K562 (cell line): Measurements from ENCODE around the gene RPS10. TPM values are rescaled to one million over a fixed set of nuclear protein-coding genes. Genes with fewer than 3 reads are reported as not detected.

Source experiments
- DNMT1 ChIP-seq: fragments of 450-650 bp; IDR thresholded peaks from 2 replicates; pipeline ENCODE4 v1.6.1; 2016; ENCODE audit warnings: antibody characterized with exemption, mild to moderate bottlenecking
- EWSR1 ChIP-seq: fragments of 450-650 bp; IDR thresholded peaks from 2 replicates; pipeline ENCODE4 v1.6.1; 2018; ENCODE audit warnings: borderline replicate concordance, mild to moderate bottlenecking, low read depth, moderate library complexity; ENCODE audit not compliant: partially characterized antibody
- FIP1L1 ChIP-seq: fragments of 200-400 bp; formaldehyde crosslinking; IDR thresholded peaks from 2 replicates; pipeline ENCODE4 v1.6.1; 2018; ENCODE audit warnings: mild to moderate bottlenecking, low read depth, low read length; ENCODE audit not compliant: poor library complexity, severe bottlenecking
- HSF4 ChIP-seq: fragments of 250-450 bp; sonication (Bioruptor Pico); IDR thresholded peaks from 2 replicates; pipeline ENCODE4 v2.1.2; 2022; ENCODE audit warnings: mild to moderate bottlenecking, moderate library complexity, borderline replicate concordance
- MCM7 ChIP-seq, 2 experiments: fragments of 450-650 bp; IDR thresholded peaks; 2 replicates each; pipeline ENCODE4 v1.6.1; 2016 to 2018
- MTF1 ChIP-seq: fragments of 250-450 bp; sonication (Bioruptor Pico); IDR thresholded peaks from 2 replicates; pipeline ENCODE4 v1.9.0; 2021; ENCODE audit warnings: moderate library complexity, mild to moderate bottlenecking, inconsistent platforms, borderline replicate concordance
- NBN ChIP-seq: fragments of 450-650 bp; IDR thresholded peaks from 2 replicates; pipeline ENCODE4 v1.6.1; 2016; ENCODE audit warnings: low read depth, mild to moderate bottlenecking
- POU5F1 ChIP-seq: fragments of 150-350 bp; IDR thresholded peaks from 2 replicates; pipeline ENCODE4 v1.6.1; 2014; ENCODE audit warnings: borderline replicate concordance, low read length, low read depth, mild to moderate bottlenecking; ENCODE audit not compliant: partially characterized antibody
- SP2 ChIP-seq: IDR thresholded peaks from 2 replicates; pipeline ENCODE4 v1.6.1; 2011; ENCODE audit warnings: mild to moderate bottlenecking, low read depth, low read length, moderate library complexity; ENCODE audit not compliant: poor library complexity, severe bottlenecking; ENCODE audit errors: extremely low read depth
- THRAP3 ChIP-seq: fragments of 450-650 bp; IDR thresholded peaks from 2 replicates; pipeline ENCODE4 v1.6.1; 2016; ENCODE audit warnings: mild to moderate bottlenecking, inconsistent platforms, borderline replicate concordance
- WHSC1 ChIP-seq: IDR thresholded peaks from one replicate; pipeline ENCODE4 v1.6.1; 2012; ENCODE audit warnings: low read length, control low read depth, inconsistent platforms
- polyA plus RNA-seq, 8 experiments: library from polyadenylated mRNA; depleted of rRNA in 4 of 8; stranded (reverse) in 5 of 8; unstranded in 3 of 8; fragments of >200 nt; fragmentation: Nextera tagmentation in 2 of 8; fragmentation: Illumina TruSeq in 1 of 8; extraction: Ambion mirVana in 2 of 8; extraction: Trizol in 1 of 8; gene quantifications; 2 replicates each; pipeline versions ENCODE4 v1.2.1 to v1.2.3, GENCODE V29; 2011 to 2014; ENCODE audit warnings: inconsistent platforms in 1 of 8, missing spikeins in 1 of 8
- total RNA-seq, 7 experiments: library from RNA; depleted of rRNA in 6 of 7; stranded (reverse); fragments of >200 nt in 6 of 7; fragmentation: Illumina TruSeq in 2 of 7; extraction: Trizol in 2 of 7; gene quantifications; 2 replicates each; pipeline versions ENCODE4 v1.2.1 to v1.2.3, GENCODE V29; 2011 to 2021; ENCODE audit warnings: low replicate concordance in 1 of 7
- TF ChIP-seq, protein P1 (sequence below): fragments of 450-650 bp; IDR thresholded peaks from 2 replicates; pipeline ENCODE4 v1.6.1; 2016; ENCODE audit warnings: low read depth
- TF ChIP-seq, protein P2 (sequence below): fragments of 450-650 bp; IDR thresholded peaks from 2 replicates; pipeline ENCODE4 v1.6.1; 2014; ENCODE audit warnings: low read depth, mild to moderate bottlenecking, moderate library complexity, borderline replicate concordance
- TF ChIP-seq, protein P3 (sequence below): fragments of 450-650 bp; formaldehyde crosslinking; IDR thresholded peaks from 2 replicates; pipeline ENCODE4 v1.4.0; 2020; ENCODE audit warnings: mild to moderate bottlenecking, moderate library complexity
- TF ChIP-seq, protein P4 (sequence below): IDR thresholded peaks from 2 replicates; pipeline ENCODE4 v1.6.1; 2014; ENCODE audit warnings: antibody characterized with exemption

RPS10 gene
- total and polyA plus RNA-seq, 9 of the 15 experiments (the other 6 are each of a cell fraction or from before 2014, with no cell fraction given): 2,680 to 5,251 (median 3,876) TPM

DNA sequence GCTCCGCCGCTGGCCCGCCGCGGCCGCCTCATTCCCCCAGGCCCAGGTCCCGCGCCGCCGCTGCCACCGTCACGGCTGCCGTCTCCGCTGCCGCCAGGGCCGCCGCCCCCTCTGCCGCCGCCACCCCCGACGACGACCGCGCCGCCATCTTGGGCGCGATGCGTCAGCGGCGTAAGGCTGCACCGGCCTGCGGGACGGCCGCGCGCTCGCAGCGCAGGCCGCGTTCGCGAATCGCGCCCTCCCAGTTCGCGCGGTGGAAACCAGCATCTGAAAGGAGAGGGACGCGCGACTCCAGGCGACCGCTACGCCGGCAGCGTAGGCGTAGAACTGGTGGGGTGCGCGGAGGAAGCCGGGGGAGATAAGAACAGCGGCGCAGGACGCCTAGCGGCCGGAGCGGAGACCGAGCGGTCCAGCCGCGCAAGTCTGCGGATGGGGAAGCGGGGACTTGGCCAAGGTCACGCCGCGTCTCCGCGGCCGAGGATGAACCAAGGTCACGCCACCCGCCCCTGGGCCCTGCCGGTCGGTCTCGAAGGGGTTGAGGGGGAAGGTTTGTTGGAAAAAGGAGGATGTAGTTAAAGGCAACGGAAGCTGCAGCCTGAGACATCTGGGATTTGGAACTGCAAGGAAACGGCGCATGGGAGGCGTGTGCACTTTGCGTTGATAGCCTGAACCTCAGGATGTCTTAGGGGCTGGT lies 33.2 kb downstream of the RPS10 start, which contains the start of gene NUDT3 (continued):
- TF ChIP-seq, protein P1, sequence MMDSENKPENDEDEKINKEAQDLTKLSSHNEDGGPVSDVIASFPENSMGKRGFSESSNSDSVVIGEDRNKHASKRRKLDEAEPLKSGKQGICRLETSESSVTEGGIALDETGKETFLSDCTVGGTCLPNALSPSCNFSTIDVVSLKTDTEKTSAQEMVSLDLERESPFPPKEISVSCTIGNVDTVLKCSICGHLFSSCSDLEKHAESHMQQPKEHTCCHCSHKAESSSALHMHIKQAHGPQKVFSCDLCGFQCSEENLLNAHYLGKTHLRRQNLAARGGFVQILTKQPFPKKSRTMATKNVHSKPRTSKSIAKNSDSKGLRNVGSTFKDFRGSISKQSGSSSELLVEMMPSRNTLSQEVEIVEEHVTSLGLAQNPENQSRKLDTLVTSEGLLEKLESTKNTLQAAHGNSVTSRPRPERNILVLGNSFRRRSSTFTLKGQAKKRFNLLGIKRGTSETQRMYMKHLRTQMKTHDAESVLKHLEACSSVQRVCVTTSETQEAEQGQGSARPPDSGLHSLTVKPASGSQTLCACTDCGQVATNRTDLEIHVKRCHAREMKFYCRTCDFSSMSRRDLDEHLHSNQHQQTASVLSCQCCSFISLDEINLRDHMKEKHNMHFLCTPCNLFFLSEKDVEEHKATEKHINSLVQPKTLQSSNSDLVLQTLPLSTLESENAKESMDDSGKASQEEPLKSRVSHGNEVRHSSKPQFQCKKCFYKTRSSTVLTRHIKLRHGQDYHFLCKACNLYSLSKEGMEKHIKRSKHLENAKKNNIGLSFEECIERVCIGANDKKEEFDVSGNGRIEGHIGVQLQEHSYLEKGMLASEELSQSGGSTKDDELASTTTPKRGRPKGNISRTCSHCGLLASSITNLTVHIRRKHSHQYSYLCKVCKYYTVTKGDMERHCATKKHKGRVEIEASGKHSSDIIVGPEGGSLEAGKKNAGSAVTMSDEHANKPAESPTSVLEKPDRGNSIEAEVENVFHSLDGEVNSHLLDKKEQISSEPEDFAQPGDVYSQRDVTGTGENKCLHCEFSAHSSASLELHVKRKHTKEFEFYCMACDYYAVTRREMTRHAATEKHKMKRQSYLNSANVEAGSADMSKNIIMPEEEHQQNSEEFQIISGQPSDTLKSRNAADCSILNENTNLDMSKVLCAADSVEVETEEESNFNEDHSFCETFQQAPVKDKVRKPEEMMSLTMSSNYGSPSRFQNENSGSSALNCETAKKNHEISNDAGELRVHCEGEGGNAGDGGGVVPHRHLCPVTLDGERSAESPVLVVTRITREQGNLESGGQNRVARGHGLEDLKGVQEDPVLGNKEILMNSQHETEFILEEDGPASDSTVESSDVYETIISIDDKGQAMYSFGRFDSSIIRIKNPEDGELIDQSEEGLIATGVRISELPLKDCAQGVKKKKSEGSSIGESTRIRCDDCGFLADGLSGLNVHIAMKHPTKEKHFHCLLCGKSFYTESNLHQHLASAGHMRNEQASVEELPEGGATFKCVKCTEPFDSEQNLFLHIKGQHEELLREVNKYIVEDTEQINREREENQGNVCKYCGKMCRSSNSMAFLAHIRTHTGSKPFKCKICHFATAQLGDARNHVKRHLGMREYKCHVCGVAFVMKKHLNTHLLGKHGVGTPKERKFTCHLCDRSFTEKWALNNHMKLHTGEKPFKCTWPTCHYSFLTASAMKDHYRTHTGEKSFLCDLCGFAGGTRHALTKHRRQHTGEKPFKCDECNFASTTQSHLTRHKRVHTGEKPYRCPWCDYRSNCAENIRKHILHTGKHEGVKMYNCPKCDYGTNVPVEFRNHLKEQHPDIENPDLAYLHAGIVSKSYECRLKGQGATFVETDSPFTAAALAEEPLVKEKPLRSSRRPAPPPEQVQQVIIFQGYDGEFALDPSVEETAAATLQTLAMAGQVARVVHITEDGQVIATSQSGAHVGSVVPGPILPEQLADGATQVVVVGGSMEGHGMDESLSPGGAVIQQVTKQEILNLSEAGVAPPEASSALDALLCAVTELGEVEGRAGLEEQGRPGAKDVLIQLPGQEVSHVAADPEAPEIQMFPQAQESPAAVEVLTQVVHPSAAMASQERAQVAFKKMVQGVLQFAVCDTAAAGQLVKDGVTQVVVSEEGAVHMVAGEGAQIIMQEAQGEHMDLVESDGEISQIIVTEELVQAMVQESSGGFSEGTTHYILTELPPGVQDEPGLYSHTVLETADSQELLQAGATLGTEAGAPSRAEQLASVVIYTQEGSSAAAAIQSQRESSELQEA: no peak
- no peak for TF ChIP-seq MCM7 (IDR thresholded peaks at IDR 0.05)
- no peak for TF ChIP-seq EWSR1
- peak; percentile 5 for TF ChIP-seq POU5F1
- TF ChIP-seq, protein P2, sequence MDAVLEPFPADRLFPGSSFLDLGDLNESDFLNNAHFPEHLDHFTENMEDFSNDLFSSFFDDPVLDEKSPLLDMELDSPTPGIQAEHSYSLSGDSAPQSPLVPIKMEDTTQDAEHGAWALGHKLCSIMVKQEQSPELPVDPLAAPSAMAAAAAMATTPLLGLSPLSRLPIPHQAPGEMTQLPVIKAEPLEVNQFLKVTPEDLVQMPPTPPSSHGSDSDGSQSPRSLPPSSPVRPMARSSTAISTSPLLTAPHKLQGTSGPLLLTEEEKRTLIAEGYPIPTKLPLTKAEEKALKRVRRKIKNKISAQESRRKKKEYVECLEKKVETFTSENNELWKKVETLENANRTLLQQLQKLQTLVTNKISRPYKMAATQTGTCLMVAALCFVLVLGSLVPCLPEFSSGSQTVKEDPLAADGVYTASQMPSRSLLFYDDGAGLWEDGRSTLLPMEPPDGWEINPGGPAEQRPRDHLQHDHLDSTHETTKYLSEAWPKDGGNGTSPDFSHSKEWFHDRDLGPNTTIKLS: no peak
- peak; percentile 90; the same call in 1 of the 2 replicates for TF ChIP-seq DNMT1
- TF ChIP-seq THRAP3: no peak
- TF ChIP-seq, protein P3, sequence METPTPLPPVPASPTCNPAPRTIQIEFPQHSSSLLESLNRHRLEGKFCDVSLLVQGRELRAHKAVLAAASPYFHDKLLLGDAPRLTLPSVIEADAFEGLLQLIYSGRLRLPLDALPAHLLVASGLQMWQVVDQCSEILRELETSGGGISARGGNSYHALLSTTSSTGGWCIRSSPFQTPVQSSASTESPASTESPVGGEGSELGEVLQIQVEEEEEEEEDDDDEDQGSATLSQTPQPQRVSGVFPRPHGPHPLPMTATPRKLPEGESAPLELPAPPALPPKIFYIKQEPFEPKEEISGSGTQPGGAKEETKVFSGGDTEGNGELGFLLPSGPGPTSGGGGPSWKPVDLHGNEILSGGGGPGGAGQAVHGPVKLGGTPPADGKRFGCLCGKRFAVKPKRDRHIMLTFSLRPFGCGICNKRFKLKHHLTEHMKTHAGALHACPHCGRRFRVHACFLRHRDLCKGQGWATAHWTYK (CRISPR knock-in tag): no peak; the same call in 1 of the 2 replicates
- TF ChIP-seq SP2: no peak
- TF ChIP-seq WHSC1: no peak
- no peak for TF ChIP-seq HSF4
- TF ChIP-seq, protein P4, sequence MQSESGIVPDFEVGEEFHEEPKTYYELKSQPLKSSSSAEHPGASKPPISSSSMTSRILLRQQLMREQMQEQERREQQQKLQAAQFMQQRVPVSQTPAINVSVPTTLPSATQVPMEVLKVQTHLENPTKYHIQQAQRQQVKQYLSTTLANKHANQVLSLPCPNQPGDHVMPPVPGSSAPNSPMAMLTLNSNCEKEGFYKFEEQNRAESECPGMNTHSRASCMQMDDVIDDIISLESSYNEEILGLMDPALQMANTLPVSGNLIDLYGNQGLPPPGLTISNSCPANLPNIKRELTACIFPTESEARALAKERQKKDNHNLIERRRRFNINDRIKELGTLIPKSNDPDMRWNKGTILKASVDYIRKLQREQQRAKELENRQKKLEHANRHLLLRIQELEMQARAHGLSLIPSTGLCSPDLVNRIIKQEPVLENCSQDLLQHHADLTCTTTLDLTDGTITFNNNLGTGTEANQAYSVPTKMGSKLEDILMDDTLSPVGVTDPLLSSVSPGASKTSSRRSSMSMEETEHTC: peak; percentile 63; the same call in 1 of the 2 replicates
- no peak for TF ChIP-seq MTF1 (CRISPR knock-in tag)
- peak; percentile 63; the same call in 1 of the 2 replicates for TF ChIP-seq NBN
- TF ChIP-seq FIP1L1: peak; percentile 93
